Body of pancreas (tissue), 4 donors: ENCODE results near the gene ALDH7A1. TPM values are rescaled to one million over a fixed set of nuclear protein-coding genes. Genes with fewer than 3 reads are reported as not detected.

Experiments used
- ATAC-seq: fragments of 150-250 bp; one replicate; pipeline ENCODE4 v1.9.1; 2016
- DNase-seq, 4 donors: peaks; one replicate each; pipeline ENCODE4 v3.0.0-alpha.2; 2019
- H3K27ac ChIP-seq, 4 donors: fragments of 200-600 bp; sonication (generic); 1 replicate in 3 of 4; 2 replicates in 1 of 4; pipeline versions ENCODE4 v1.5.1 to v1.6.1; 2016 to 2019; ENCODE audit warnings: mild to moderate bottlenecking in 1 of 4, mixed read lengths in 1 of 4, moderate library complexity in 1 of 4
- H3K27me3 ChIP-seq, 2 donors: fragments of 200-600 bp; sonication (generic); one replicate each; pipeline ENCODE4 v1.6.0; 2016; ENCODE audit warnings: mild to moderate bottlenecking in 1 of 2
- H3K36me3 ChIP-seq, 2 donors: fragments of 200-600 bp; sonication (generic); replicated peaks in 1 of 2; 2 replicates each; pipeline ENCODE4 v1.5.1; 2016; ENCODE audit warnings: low read depth in 2 of 2; ENCODE audit not compliant: insufficient read depth in 1 of 2
- H3K4me1 ChIP-seq: fragments of 200-600 bp; sonication (generic); one replicate; pipeline ENCODE4 v1.6.0; 2016
- H3K4me3 ChIP-seq, 2 donors: fragments of 200-600 bp; sonication (generic); 1 replicate in 1 of 2; 2 replicates in 1 of 2; pipeline ENCODE4 v1.5.1; 2016 to 2019
- H3K9me3 ChIP-seq, 3 donors: fragments of 200-600 bp; sonication (generic); 1 replicate in 2 of 3; 2 replicates in 1 of 3; pipeline ENCODE4 v1.5.1; 2016
- CTCF ChIP-seq, 7 experiments: fragments of 450-650 bp in 4 of 7; fragments of 200-600 bp in 3 of 7; sonication (generic) in 3 of 7; IDR thresholded peaks; one replicate each; pipeline ENCODE4 v1.5.1; 2016 to 2019; ENCODE audit warnings: antibody characterized with exemption in 7 of 7
- POLR2A ChIP-seq, 3 donors: fragments of 450-650 bp; IDR thresholded peaks; one replicate each; pipeline ENCODE4 v1.6.1; 2016; ENCODE audit warnings: antibody characterized with exemption in 3 of 3, mild to moderate bottlenecking in 2 of 3
- WGBS, 2 donors: methylation state at CpG; one replicate each; pipeline ENCODE4 v1.1.5; 2017; 5-methylcytosine and 5-hydroxymethylcytosine counted together
- intact Hi-C: fragments of 100-400 bp; cut with DNase I; formaldehyde crosslinking; loops from one replicate; pipeline ENCODE4 v1.15.1; 2023
- total RNA-seq, 2 donors: library from RNA; depleted of rRNA; stranded (reverse); fragments of >200 nt; gene quantifications; one replicate each; pipeline ENCODE4 v1.1.0, GENCODE V29; 2016

ALDH7A1 gene
- total RNA-seq, 2 donors from 2014 or later: 19.1 to 27.0 TPM

GRCh38 chr5:126516852-126517251 lies 78.2 kb downstream of the ALDH7A1 start:
- Histone ChIP-seq H3K4me1 (peaks cover 13% of the 10 kb centered on the region), H3K27me3 (no peaks in the 10 kb centered on the region), H3K4me3 (no peak overlapping the region), H3K36me3 (no peaks in the 10 kb centered on the region), H3K9me3 (no peaks in the 10 kb centered on the region), H3K27ac (no peak overlapping the region)
- DNase-seq: no peak
- ATAC-seq: no peak
- no peak for TF ChIP-seq POLR2A (IDR thresholded peaks at IDR 0.05)
- TF ChIP-seq CTCF (IDR thresholded peaks at IDR 0.05): no peak
- intact Hi-C loops: no loop called here

- no peak overlapping the region for H3K4me3 ChIP-seq
- no peak for TF ChIP-seq POLR2A (IDR thresholded peaks at IDR 0.05)
- TF ChIP-seq CTCF (IDR thresholded peaks at IDR 0.05): no peak
- no peak overlapping the region for H3K27ac ChIP-seq
These were observed 78.9 kb downstream of the ALDH7A1 start for GRCh38 chr5:126516133-126516532.

GRCh38 chr5:126515337-126515736 lies 79.7 kb downstream of the ALDH7A1 start:
- Histone ChIP-seq H3K9me3 (no peaks in the 10 kb centered on the region), H3K27me3 (no peaks in the 10 kb centered on the region), H3K36me3 (no peaks in the 10 kb centered on the region), H3K4me3 (no peak overlapping the region), H3K4me1 (peaks cover 10% of the 10 kb centered on the region), H3K27ac (no peak overlapping the region)
- no peak for DNase-seq
- intact Hi-C loops: no loop called here
- TF ChIP-seq POLR2A (IDR thresholded peaks at IDR 0.05): no peak
- no peak for TF ChIP-seq CTCF (IDR thresholded peaks at IDR 0.05)
- ATAC-seq: no peak

More at GRCh38 chr5:126516133-126516532, 78.9 kb downstream of the ALDH7A1 start:
- 31 to 47% methylated on average over 1 of the region's 1 CpG for WGBS, 2 donors
- ATAC-seq: no peak
- no peaks in the 10 kb centered on the region for H3K27me3 ChIP-seq
- no peaks in the 10 kb centered on the region for H3K36me3 ChIP-seq
- peaks cover 13% of the 10 kb centered on the region for H3K4me1 ChIP-seq
- no peak for DNase-seq
- H3K9me3 ChIP-seq: no peaks in the 10 kb centered on the region
- intact Hi-C loops: no loop called here

GRCh38 chr5:126514558-126515141 lies 80.4 kb downstream of the ALDH7A1 start:
- TF ChIP-seq CTCF (IDR thresholded peaks at IDR 0.05) (no peak), POLR2A (IDR thresholded peaks at IDR 0.05) (no peak)
- Histone ChIP-seq H3K36me3 (no peaks in the 10 kb centered on the region), H3K27ac (no peak overlapping the region), H3K9me3 (no peaks in the 10 kb centered on the region), H3K27me3 (no peaks in the 10 kb centered on the region), H3K4me3 (no peak overlapping the region), H3K4me1 (peaks cover 3% of the 10 kb centered on the region)
- ATAC-seq (no peak), DNase-seq (no peak)
- WGBS, 2 donors: 85% methylated on average over 9 of the region's 9 CpGs
- intact Hi-C loops: no loop called here

GRCh38 chr5:126514131-126514557 lies 80.9 kb downstream of the ALDH7A1 start:
- no peaks in the 10 kb centered on the region for H3K36me3 ChIP-seq
- WGBS, 2 donors: 49 to 57% methylated on average over 4 of the region's 4 CpGs
- no peaks in the 10 kb centered on the region for H3K27me3 ChIP-seq
- no peaks in the 10 kb centered on the region for H3K4me1 ChIP-seq
- intact Hi-C loops: no loop called here
- TF ChIP-seq CTCF (IDR thresholded peaks at IDR 0.05): no peak
- TF ChIP-seq POLR2A (IDR thresholded peaks at IDR 0.05): no peak
- no peak overlapping the region for H3K4me3 ChIP-seq
- DNase-seq: no peak
- no peaks in the 10 kb centered on the region for H3K9me3 ChIP-seq
- H3K27ac ChIP-seq: no peak overlapping the region
- ATAC-seq: no peak
